HG02970 (cell line): Measurements from ENCODE around the gene SH3RF3.

Experiments used
- ATAC-seq: cut with Tn5 transposase; IDR thresholded peaks from one replicate; pipeline ENCODE4 v1.9.1; 2021; ENCODE audit warnings: mild to moderate bottlenecking, moderate library complexity, moderate number of reproducible peaks; ENCODE audit not compliant: unreplicated experiment, low FRiP score

SH3RF3 gene

GRCh38 chr2:109356324-109357035 is 227.5 kb downstream of the SH3RF3 start:
- ATAC-seq = no peak

GRCh38 chr2:109364217-109364616 is 235.2 kb downstream of the SH3RF3 start:
- ATAC-seq = no peak

- no peak for ATAC-seq
Measured at GRCh38 chr2:109365131-109365530, 236.1 kb downstream of the SH3RF3 start.

DNA sequence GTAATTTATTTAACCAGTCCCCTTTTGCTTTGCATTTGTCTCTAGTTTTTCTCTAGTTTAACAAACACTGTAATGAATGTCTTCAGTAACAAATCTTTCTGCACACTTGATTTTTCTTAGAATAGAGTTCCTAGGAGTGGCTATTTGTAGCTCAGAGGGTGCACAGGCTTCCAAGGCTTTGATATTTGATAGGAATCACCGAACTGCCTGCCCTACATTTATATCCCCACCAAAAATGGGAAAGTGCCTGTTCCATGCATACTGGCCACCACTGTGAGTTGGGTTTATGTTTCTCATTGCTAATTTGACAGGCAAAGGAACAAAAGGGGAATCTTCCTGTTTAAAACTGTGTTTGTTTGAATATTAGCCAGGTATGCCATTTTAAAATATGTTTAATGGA is 238.7 kb downstream of the SH3RF3 start:
- no peak for ATAC-seq

- ATAC-seq = no peak
Measured at GRCh38 chr2:109368798-109369197, 239.8 kb downstream of the SH3RF3 start.

- ATAC-seq = no peak
Measured at GRCh38 chr2:109369671-109370191, 240.7 kb downstream of the SH3RF3 start.

- no peak for ATAC-seq
Measured at GRCh38 chr2:109370399-109371035, 241.5 kb downstream of the SH3RF3 start.

- ATAC-seq = no peak
Measured at GRCh38 chr2:109371481-109372170, 242.6 kb downstream of the SH3RF3 start.

DNA sequence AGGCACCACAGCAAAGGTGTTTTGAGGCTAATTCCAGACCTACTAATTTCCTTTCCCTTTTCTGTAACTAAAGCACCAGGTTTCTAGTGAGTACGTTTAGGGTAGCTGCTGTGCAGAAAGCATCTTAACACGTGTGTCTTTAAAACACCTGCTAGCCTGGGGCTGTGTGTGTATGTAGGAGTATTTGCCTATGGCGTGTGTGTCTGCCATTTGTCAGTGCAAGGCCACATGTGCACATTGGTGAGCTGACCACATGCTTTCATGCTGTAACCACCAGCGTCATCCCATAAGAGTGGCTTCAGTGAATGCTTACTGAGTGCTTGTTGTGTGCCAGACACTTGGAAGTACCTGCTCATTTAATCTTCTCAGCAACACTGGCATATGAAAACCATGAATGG is 243.2 kb downstream of the SH3RF3 start:
- no peak for ATAC-seq

DNA sequence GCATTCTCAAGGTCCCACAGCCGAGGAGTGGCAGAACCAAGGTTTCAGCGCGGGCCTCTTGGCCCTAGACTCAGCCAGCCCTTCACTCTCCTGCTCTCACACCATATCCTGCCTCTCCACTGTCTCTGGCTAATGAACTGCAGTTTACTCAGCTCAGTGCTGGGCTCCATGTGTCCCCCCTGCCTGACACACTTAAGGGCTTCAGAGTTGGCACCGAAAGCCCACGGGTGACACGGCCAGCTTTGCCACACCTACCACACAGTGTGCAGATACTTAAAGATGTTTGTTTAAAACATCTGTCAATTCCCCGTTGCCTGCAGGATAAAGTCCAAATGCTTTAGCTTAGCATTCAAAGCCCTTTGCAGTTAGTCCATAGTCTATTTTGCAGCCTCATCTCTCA is 243.6 kb downstream of the SH3RF3 start:
- no peak for ATAC-seq

DNA sequence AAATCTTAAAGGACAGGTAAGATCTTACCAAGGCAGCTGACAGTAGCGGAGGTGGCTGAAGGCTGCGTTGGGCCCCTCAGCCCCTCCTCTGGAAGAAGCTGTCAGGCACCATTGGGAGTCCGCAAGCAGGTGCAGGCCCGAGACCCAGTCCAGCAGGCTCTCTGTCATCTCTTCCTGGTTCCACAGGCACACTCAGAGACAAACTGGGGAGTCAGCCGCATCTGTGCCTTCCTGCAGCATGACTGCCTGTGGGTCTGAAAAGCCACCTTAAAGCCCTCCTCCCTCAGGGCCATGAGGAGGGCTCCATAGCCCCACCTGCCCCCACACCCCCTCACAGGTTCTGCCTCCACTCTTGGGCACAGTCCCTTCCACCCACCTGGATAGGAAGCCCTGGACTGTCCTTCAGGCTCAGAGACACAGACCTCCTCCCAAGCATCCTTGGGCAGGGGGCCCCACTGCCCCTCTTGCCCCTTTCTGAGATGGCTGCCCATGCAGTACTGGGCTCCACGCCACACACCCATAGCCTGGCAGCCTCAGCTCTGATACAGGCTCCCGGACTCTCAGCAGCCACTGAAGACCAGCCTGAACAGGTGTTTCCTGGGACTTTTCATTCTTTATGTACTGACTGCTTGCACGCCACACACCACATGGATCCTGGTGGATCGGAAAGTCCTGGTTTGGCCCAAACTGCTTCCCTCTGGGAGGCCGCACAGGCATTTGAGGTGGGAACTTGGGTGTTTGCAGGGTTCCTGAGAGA is 245.0 kb downstream of the SH3RF3 start:
- ATAC-seq = no peak

DNA sequence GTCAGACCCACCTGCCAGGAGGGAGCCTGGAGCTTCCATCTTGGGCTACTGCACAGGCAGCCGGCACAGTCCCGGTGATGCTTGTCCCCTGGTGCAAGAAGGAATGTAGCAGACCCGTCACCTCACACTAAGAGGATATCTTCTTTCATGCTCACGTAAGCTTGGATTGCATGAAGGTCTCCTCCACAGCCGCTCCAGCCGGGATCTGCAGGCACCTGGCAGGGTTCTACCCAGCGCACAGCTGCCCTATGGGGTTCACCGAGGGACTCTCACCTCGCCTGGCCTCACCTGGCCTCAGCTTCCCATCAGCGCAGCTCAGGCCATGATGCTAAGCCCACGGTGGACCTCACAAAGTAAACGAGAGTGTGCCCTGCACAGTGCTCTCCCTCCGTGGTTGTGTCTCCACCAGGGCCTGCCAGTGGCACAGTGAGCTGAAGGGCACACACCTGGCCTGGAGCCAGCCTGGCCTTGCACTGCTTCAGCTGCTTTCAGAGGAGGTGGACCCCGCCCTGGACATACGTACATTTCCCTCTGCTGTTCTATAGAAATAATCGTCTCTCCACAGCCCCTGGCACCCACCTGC is 245.6 kb downstream of the SH3RF3 start:
- no peak for ATAC-seq

DNA sequence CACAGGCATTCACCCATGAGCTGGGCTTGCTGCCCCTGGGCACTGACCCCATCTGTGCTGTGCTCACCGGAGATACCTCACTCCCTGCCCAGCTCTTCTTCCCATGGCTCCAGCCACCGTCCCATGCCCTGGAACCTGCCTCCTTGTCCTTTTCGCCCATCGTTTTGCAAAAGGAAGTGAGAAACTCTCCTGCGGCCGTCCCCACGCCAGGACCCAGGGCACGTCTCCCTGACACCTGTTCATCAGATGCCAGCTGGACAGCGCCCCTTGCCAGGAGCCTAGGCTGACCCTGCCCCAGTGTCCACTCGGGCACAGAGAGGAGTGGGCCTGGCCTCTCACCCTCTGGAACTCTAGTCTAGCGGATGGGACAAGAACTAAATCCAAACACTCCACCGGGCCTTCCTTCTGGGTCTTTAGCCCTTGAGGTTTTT is 246.1 kb downstream of the SH3RF3 start:
- no peak for ATAC-seq

DNA sequence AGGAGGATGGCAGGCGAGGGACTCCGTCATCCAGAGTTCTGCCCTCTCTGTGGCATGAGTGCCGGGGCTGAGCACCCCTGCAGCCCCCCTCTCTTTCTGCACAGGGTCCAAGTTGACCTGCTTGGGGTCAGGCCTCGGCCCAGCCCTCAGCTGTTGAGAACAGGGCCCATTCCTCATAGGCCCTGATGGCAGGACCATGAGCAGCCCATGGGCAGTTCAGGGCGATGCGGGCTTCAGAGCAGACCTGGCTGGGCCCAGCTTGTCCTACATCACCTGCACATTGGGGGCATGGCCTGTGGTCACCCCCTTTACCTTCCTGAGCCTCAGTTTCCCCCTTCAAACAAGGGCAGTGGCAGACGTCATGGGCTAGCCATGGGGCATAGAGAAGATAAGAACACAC is 246.7 kb downstream of the SH3RF3 start:
- ATAC-seq = no peak

GRCh38 chr2:109376115-109376514 is 247.1 kb downstream of the SH3RF3 start:
- ATAC-seq = no peak

DNA sequence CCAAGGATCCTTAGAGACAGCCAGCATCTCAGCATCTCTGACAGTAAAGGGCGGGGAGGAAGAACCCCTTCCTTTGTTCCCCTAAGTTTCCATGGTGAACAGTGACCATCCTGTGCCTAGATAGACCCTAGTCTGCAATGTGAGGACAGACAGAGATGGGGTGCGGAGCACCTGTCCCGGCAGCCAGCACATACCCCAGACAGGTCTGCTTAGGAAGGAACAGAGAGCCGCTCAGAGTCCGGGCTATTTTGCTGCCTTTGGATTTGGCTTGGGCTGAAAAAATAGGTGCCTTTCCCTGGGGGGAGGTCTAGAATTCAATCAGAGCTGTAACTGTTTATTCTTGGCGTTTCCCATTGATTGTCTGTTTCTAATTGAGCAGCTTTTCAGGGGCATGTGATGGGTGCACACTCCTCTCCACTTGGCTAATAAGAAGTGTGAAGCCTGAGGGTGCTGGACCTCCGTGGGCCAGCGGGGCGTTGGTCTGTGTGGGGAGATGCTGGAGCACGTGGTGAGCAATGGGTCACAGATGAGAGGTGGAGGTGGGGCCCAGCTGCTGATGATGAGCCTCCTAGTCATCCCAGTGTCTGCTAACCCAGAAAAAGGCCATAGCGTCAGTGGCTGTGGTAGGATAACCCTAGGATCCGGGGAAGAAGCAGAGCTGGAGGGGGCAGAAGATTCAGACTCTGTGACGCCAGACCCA is 247.9 kb downstream of the SH3RF3 start:
- no peak for ATAC-seq

GRCh38 chr2:109377976-109378375 is 249.0 kb downstream of the SH3RF3 start:
- no peak for ATAC-seq

- no peak for ATAC-seq
Measured at GRCh38 chr2:109378682-109379081, 249.7 kb downstream of the SH3RF3 start.

GRCh38 chr2:109379507-109379906 is 250.5 kb downstream of the SH3RF3 start:
- no peak for ATAC-seq
